ENCODE measurements around the gene PRKG1. TPM values are rescaled to one million over a fixed set of nuclear protein-coding genes. Genes with fewer than 3 reads are reported as not detected.

PRKG1 gene
- total and polyA plus RNA-seq, 2 of the 4 experiments (the other 2 are of a cell fraction), result 3.5 to 18.3 TPM

DNA sequence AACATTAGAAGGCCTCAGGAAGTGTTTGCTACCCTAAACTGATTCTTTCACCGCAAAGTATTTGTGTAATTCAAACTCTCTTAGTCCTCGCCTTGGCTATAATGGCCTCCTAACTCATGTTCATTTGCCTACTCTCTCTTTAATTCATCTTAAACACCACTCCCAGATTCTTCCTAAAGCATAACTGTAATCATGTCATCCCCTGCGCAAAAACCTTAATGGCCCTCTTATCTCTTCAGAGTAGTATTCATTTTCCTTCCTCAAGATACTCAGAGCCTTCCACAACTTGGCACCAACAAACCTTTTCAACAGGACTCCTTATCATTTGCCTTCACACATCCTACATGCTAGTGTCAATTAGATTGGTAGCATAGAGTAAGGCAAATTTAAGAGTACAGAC, 582.2 kb downstream of the PRKG1 start:
- DNase-seq (no peak), ATAC-seq (ENCODE audit: low read depth) (no peak)
- Histone ChIP-seq H3K27me3 (ENCODE audit: control insufficient read depth, insufficient read depth, low read length) (no peaks in the 10 kb centered on the region), H3K4me1 (ENCODE audit: control insufficient read depth, insufficient read depth, low read length) (no peaks in the 10 kb centered on the region), H2BK20ac (ENCODE audit: low read depth, low read length) (no peak overlapping the region), H2AK5ac (ENCODE audit: low read depth, low read length) (no peak overlapping the region), H3K9ac (ENCODE audit: low read depth, low read length) (no peak overlapping the region), H2AFZ (replicated peaks; ENCODE audit: low read length, poor library complexity) (no peak overlapping the region), H3K56ac (ENCODE audit: extremely low read depth, insufficient read depth, low read length) (no peak overlapping the region), H3K9me1 (ENCODE audit: insufficient read depth, low read length) (peaks cover 4% of the 10 kb centered on the region; the same call in 1 of the 2 replicates), H3K14ac (replicated peaks; ENCODE audit: low read depth, low read length) (no peak overlapping the region), H3K27ac (ENCODE audit: insufficient read depth, low read length) (no peak overlapping the region), H2BK15ac (ENCODE audit: low read depth, low read length) (no peak overlapping the region), H4K20me1 (ENCODE audit: insufficient read depth, low read length) (no peaks in the 10 kb centered on the region), H3K4ac (ENCODE audit: low read depth, low read length) (no peak overlapping the region), H2BK120ac (ENCODE audit: low read depth, low read length) (no peak overlapping the region), H3K79me1 (ENCODE audit: low read depth in 1 of 2, low read length in 2 of 2) (no peaks in the 10 kb centered on the region), H4K91ac (ENCODE audit: insufficient read depth, low read depth, low read length) (no peak overlapping the region), H3K9me3 (ENCODE audit: control insufficient read depth, insufficient read depth, low read length) (no peaks in the 10 kb centered on the region), H3K4me3 (ENCODE audit: insufficient read depth, low read depth, low read length) (no peak overlapping the region), H3K18ac (ENCODE audit: low read depth, low read length) (no peak overlapping the region), H2AK9ac (replicated peaks; ENCODE audit: low read depth, low read length, poor library complexity) (no peak overlapping the region), H2BK5ac (ENCODE audit: low read depth, low read length, poor library complexity, severe bottlenecking) (no peak overlapping the region), H3K36me3 (ENCODE audit: control insufficient read depth, insufficient read depth, low read length) (no peaks in the 10 kb centered on the region), H3K23ac (ENCODE audit: low read depth, low read length) (no peak overlapping the region), H3K4me2 (ENCODE audit: low read depth, low read length) (no peak overlapping the region), H4K5ac (ENCODE audit: low read depth, low read length) (no peak overlapping the region), H4K8ac (ENCODE audit: low read depth in 2 of 2, low read length in 2 of 2) (no peak overlapping the region)
- BruUV-seq (replicated peaks), result no TSS peak
- dilution Hi-C loops (cut with HindIII; ENCODE audit: low sequenced_read_pairs, unreplicated experiment), result no loop called here
- no peak for TF ChIP-seq POLR2A (IDR thresholded peaks at IDR 0.05; ENCODE audit: low read depth, low read length)
- TF ChIP-seq FOS (IDR thresholded peaks at IDR 0.05; ENCODE audit: low read depth, low read length), result no peak
- no peak for TF ChIP-seq BHLHE40 (IDR thresholded peaks at IDR 0.05; ENCODE audit: low read depth, low read length)
- no peak for TF ChIP-seq MXI1 (IDR thresholded peaks at IDR 0.05; ENCODE audit: borderline replicate concordance, low read depth, low read length)
- TF ChIP-seq, protein P1, sequence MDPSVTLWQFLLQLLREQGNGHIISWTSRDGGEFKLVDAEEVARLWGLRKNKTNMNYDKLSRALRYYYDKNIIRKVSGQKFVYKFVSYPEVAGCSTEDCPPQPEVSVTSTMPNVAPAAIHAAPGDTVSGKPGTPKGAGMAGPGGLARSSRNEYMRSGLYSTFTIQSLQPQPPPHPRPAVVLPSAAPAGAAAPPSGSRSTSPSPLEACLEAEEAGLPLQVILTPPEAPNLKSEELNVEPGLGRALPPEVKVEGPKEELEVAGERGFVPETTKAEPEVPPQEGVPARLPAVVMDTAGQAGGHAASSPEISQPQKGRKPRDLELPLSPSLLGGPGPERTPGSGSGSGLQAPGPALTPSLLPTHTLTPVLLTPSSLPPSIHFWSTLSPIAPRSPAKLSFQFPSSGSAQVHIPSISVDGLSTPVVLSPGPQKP (IDR thresholded peaks at IDR 0.05; ENCODE audit: borderline replicate concordance, low read depth, low read length), result no peak
- TF ChIP-seq CEBPB (IDR thresholded peaks at IDR 0.05; ENCODE audit: low read depth, low read length), result no peak
- TF ChIP-seq RAD21 (IDR thresholded peaks at IDR 0.05; ENCODE audit: low read length), result no peak
- intact Hi-C loops (cut with micrococcal nuclease), result loop anchor here (5.0 kb wide), 1 partner anchor 281 kb away; no protein-coding TSS in a partner anchor
- in situ Hi-C loops (cut with MboI; ENCODE audit: low sequenced_read_pairs), result no loop called here
- 80% methylated on average over 2 of the region's 3 CpGs; no CpG with 5 or more reads in 1 of the 2 experiments for WGBS, 2 experiments (ENCODE audit: extremely low coverage in 2 of 2, insufficient read length in 1 of 2)
- POLR2A ChIA-PET (ENCODE audit: unreplicated experiment), result no interaction called here
- CTCF ChIA-PET, result no interaction called here
